Vagina (tissue), 2 donors: Measurements from ENCODE around the gene IDH2. TPM values are rescaled to one million over a fixed set of nuclear protein-coding genes. Genes with fewer than 3 reads are reported as not detected.

Experiments
- DNase-seq, 2 donors: peaks; one replicate each; pipeline ENCODE4 v3.0.0-alpha.2; 2017; ENCODE audit errors: extremely low spot score in 2 of 2
- H3K27ac ChIP-seq: fragments of 200-600 bp; sonication (generic); one replicate; pipeline ENCODE4 v1.5.1; 2019
- H3K27me3 ChIP-seq: fragments of 200-600 bp; sonication (generic); one replicate; pipeline ENCODE4 v1.5.1; 2019
- H3K36me3 ChIP-seq, 2 donors: fragments of 200-600 bp; sonication (generic); one replicate each; pipeline ENCODE4 v1.5.1; 2017 to 2019
- H3K4me1 ChIP-seq: fragments of 200-600 bp; sonication (generic); one replicate; pipeline ENCODE4 v1.5.1; 2019
- H3K4me3 ChIP-seq, 2 donors: fragments of 200-600 bp; sonication (generic); 1 replicate in 1 of 2; 2 replicates in 1 of 2; pipeline ENCODE4 v1.5.1; 2016 to 2019
- H3K9me3 ChIP-seq: fragments of 200-600 bp; sonication (generic); one replicate; pipeline ENCODE4 v1.5.1; 2019
- CTCF ChIP-seq, 3 experiments: fragments of 450-650 bp in 2 of 3; fragments of 200-600 bp in 1 of 3; sonication (generic) in 1 of 3; IDR thresholded peaks; one replicate each; pipeline ENCODE4 v1.5.1; 2017 to 2019; ENCODE audit warnings: antibody characterized with exemption in 3 of 3, mild to moderate bottlenecking in 2 of 3, moderate library complexity in 2 of 3
- POLR2A ChIP-seq, 2 donors: fragments of 450-650 bp; IDR thresholded peaks; one replicate each; pipeline ENCODE4 v1.6.1; 2017; ENCODE audit warnings: antibody characterized with exemption in 2 of 2, mild to moderate bottlenecking in 2 of 2, moderate library complexity in 2 of 2
- POLR2AphosphoS5 ChIP-seq, 2 donors: sonication (generic); formaldehyde crosslinking; IDR thresholded peaks; one replicate each; pipeline ENCODE4 v1.9.0; 2017; ENCODE audit warnings: antibody characterized with exemption in 2 of 2, mild to moderate bottlenecking in 2 of 2, low read depth in 1 of 2; ENCODE audit not compliant: insufficient read depth in 1 of 2
- intact Hi-C: fragments of 100-400 bp; cut with DNase I; formaldehyde crosslinking; loops from one replicate; pipeline ENCODE4 v1.15.1; 2023
- total RNA-seq: library from RNA; depleted of rRNA; stranded (reverse); fragments of >200 nt; gene quantifications from one replicate; pipeline ENCODE4 v1.2.3, GENCODE V29; 2016

The IDH2 gene
- total RNA-seq, 1 donor from 2014 or later = 39.3 TPM

GRCh38 chr15:90090226-90090848, 11.9 kb downstream of the IDH2 start:
- Histone ChIP-seq H3K36me3 (peaks cover 0 to 25% of the 10 kb centered on the region in 2 donors), H3K4me3 (no peak overlapping the region), H3K9me3 (no peaks in the 10 kb centered on the region), H3K27ac (no peak overlapping the region), H3K4me1 (peaks cover 3% of the 10 kb centered on the region), H3K27me3 (no peaks in the 10 kb centered on the region)
- no peak for DNase-seq
- TF ChIP-seq POLR2AphosphoS5 (IDR thresholded peaks at IDR 0.05; ENCODE audit: insufficient read depth in 1 of 2, low read depth in 1 of 2) (no peak), CTCF (IDR thresholded peaks at IDR 0.05) (no peak)
- intact Hi-C loops = no loop called here

- TF ChIP-seq CTCF (IDR thresholded peaks at IDR 0.05) = no peak
- no peak for TF ChIP-seq POLR2AphosphoS5 (IDR thresholded peaks at IDR 0.05; ENCODE audit: insufficient read depth in 1 of 2, low read depth in 1 of 2)
- no peak for TF ChIP-seq POLR2A (IDR thresholded peaks at IDR 0.05)
- no peak overlapping the region for H3K27ac ChIP-seq
Observed at GRCh38 chr15:90087454-90088154, 14.7 kb downstream of the IDH2 start.

GRCh38 chr15:90086868-90087268, 15.4 kb downstream of the IDH2 start:
- DNase-seq = no peak
- H3K4me1 ChIP-seq = no peaks in the 10 kb centered on the region
- H3K27me3 ChIP-seq = no peaks in the 10 kb centered on the region
- H3K27ac ChIP-seq = no peak overlapping the region
- H3K4me3 ChIP-seq = no peak overlapping the region
- peaks cover 0 to 46% of the 10 kb centered on the region in 2 donors for H3K36me3 ChIP-seq
- intact Hi-C loops = no loop called here
- no peaks in the 10 kb centered on the region for H3K9me3 ChIP-seq
- no peak for TF ChIP-seq POLR2AphosphoS5 (IDR thresholded peaks at IDR 0.05; ENCODE audit: insufficient read depth in 1 of 2, low read depth in 1 of 2)
- peak in 2 of 3 experiments; percentile 36 to 37 for TF ChIP-seq CTCF (IDR thresholded peaks at IDR 0.05)
- TF ChIP-seq POLR2A (IDR thresholded peaks at IDR 0.05) = no peak

More at GRCh38 chr15:90087454-90088154, 14.7 kb downstream of the IDH2 start:
- H3K36me3 ChIP-seq = peaks cover 0 to 46% of the 10 kb centered on the region in 2 donors
- H3K4me1 ChIP-seq = no peaks in the 10 kb centered on the region
- no peak for DNase-seq
- H3K9me3 ChIP-seq = no peaks in the 10 kb centered on the region
- intact Hi-C loops = no loop called here
- H3K4me3 ChIP-seq = no peak overlapping the region
- no peaks in the 10 kb centered on the region for H3K27me3 ChIP-seq

GRCh38 chr15:90085565-90085964, 16.7 kb downstream of the IDH2 start:
- Histone ChIP-seq H3K4me3 (no peak overlapping the region), H3K36me3 (peaks cover 0 to 54% of the 10 kb centered on the region in 2 donors), H3K27ac (no peak overlapping the region), H3K9me3 (no peaks in the 10 kb centered on the region), H3K4me1 (no peaks in the 10 kb centered on the region), H3K27me3 (no peaks in the 10 kb centered on the region)
- DNase-seq = no peak
- intact Hi-C loops = no loop called here
- TF ChIP-seq POLR2AphosphoS5 (IDR thresholded peaks at IDR 0.05; ENCODE audit: insufficient read depth in 1 of 2, low read depth in 1 of 2) = no peak
- no peak for TF ChIP-seq POLR2A (IDR thresholded peaks at IDR 0.05)
- no peak for TF ChIP-seq CTCF (IDR thresholded peaks at IDR 0.05)

- H3K27me3 ChIP-seq = no peaks in the 10 kb centered on the region
- H3K9me3 ChIP-seq = no peaks in the 10 kb centered on the region
- no peaks in the 10 kb centered on the region for H3K4me1 ChIP-seq
- H3K4me3 ChIP-seq = no peak overlapping the region
- H3K27ac ChIP-seq = no peak overlapping the region
- intact Hi-C loops = no loop called here
- TF ChIP-seq POLR2A (IDR thresholded peaks at IDR 0.05) = no peak
- no peak for DNase-seq
- H3K36me3 ChIP-seq = peaks cover 0 to 59% of the 10 kb centered on the region in 2 donors
Observed at GRCh38 chr15:90084876-90085423, 17.3 kb downstream of the IDH2 start.
